ENCODE data around the gene TJP3.

TJP3 gene

DNA sequence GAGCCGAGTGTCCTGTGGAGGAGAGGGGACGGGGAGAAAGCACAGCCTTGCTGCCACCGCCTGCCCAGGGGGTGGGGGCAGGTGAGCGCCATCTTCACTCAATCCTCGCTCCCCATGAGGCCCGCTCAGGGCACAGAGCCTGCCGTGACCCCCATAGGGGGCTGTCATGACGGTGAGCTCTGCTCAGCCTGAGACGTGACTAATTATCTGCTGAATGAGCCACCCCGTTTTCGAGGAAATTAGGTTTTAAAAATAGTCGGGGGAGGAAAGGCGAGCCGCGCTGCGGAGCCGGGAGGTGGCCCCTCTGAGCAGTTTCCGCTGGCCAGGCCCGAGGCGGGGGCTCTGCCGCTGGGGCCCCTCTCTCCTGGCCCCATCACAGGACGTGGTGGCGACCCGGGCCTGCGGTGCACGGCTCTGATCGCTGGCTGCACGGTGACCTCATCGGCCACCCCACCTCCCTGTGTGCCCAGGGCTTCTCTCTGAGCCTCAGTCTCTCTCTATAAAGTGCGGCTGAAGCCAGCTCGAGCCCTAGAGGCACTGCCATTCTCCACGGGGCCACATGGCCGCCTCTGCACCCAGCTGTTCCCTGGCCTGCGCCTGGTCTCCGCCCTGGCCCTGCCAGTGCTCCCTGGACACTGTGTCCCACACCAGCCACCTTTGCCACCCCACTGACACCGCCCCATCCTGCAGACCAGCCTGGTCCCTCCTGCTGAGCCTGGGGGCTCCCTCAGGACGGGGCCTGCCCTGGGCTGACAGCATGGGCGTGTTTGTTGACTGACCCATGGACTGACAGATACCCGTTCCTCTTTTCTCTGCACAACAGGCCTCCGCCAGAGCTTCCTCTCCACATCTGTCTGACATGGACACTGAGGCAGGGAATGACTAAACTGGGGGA is 36.3 kb upstream of the TJP3 start:
- DNase-seq, result no peak

DNA sequence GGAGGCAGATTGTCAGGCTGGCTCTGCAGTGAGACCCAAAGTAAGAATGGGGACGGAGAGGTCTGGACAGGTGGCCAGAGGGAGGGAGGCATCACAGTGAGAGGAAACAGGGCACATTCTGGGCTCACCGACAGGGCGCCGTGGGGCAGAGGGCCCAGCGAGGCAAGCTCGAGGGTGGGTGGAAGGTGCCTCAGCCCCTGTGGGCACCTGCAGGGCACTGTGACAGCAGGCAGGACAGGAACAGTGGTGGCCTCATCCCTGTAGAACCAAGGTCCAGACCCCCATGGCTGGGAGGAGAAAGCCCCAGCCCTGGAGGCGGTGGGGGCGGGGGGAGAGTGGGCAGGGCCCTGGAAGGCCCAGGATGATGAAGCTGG is 35.6 kb upstream of the TJP3 start:
- DNase-seq, result no peak

DNA sequence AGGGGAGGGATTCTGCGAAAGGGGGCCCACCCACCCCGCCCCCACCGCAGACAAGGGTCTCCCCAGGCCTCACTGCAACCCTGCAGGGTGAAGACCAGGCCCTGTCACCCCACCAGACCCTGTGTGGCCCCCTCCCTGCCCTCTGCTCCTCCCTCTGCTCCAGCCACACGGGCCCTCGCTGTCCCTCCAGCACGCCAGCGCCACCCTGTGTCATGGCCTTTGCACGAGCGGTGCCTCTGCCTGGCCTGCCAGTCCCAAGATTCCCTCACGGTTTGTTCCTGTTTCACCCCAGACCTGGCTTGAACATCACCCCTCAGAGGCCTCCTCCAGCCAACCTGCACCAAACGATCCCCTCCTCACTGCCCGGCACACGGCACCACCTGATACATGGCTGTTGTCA is 35.2 kb upstream of the TJP3 start:
- DNase-seq, result no peak

DNA sequence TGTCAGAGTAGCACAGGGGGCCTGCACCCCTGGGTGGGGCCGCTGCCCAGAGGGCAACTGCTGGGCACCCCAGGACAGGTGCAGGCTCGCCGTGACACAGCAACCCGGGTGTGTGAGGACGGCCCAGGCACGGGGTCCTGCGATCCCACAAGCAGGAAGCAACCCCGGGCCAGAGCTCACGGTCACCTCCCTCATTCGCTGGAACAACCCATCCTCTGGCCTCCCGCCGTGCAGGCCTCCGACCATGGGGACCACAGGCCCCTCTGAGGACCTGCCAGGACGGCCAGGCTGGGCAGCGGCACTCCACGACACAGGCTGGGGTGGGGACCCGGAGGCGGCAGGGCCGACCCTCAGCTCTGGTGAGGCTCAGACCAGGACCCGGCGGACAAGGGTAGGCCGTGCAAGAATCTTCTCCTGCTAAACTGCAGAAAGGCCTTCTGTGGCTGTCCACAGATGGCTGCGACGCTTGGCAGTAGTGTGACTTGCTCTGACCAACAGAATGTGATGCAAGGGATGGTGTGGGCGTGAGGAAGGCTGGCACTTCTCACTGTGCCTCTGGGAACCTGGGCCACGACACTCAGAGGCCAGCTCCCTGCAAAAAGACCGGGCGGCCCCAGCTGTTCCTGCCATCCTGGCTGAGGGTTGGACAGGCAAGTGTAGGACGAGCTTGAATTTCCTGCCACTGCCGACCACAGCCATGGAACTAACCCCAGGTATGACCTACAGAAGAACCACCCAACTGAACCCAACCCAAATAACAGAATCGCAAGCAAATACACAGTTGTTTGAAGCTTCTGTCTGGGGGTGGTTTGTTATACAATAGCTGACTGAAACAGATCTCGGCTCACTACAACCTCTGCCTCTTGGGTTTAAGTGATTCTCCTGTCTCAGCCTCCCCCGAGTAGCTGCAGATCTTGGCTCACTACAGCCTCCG is 34.4 kb upstream of the TJP3 start:
- DNase-seq, result no peak

DNA sequence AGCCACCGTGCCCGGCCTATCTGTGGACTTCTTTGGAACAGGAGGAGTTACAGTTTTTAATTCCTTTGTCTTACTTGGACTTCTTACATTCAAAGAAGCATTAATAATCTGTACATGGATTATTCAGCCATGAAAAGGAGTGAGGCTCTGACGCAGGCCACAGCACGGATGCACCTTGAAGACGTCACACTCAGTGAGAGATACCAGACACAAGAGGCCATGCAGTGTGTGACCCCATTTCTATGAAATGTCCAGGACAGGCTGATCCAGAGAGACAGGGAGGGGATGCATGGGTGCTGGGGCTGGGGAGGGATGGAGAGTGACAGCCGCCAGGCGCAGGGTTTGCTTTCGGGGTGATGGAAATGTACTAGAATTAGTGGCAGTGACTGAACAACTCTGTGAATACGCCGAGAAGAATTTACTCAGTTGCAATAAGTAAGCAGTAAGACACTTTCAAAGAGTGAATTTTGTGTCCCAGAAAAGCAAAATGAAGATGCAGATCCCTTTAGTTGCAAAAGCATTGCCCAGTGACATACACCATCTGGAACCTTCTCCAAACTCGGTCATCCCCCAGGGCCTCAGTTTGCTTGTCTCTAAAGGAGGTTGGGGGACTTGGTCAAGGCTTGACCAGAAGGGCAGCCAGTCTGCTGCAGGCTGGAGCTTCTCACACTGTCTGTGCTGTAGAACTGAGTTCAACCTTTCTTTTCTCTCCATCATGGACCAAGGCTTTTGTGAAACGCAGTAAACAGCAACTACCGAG is 33.2 kb upstream of the TJP3 start:
- no peak for DNase-seq

DNA sequence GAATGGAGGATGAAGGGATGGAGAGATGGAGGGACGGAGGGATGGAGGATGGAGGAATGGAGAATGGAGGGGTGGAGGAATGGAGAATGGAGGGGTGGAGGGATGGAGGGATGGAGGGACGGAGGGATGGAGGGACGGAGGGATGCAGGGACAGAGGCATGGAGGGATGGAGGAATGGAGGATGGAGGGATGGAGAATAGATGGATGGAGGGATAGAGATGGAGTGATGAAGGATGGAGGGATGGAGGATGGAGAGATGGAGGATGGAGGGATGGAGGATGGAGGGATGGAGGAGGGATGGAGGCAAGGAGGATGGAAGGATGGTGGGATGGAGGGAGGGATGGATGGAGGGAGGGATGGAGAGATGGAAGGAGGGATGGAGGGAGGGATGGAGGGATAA is 30.0 kb upstream of the TJP3 start:
- no peak for DNase-seq

DNA sequence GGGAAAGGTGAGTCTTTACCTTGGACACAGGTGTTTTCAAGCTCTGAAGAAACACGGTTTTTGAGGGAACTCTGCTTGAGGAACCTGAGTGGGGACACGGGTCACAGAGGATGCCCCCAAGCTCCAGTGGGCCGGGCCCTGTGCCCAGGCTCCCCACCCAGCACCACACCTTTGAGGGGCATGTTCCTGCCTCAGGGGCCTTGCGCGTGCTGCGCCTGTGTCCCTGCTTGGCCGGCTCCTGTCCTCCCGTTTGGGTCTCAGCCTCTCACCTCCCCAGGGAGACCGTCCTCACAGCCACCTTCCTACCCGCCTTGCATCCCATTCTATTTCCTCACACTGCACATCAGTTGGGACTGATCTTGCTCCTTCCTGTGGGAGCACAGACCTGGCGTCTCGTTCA is 29.0 kb upstream of the TJP3 start:
- DNase-seq, result no peak

DNA sequence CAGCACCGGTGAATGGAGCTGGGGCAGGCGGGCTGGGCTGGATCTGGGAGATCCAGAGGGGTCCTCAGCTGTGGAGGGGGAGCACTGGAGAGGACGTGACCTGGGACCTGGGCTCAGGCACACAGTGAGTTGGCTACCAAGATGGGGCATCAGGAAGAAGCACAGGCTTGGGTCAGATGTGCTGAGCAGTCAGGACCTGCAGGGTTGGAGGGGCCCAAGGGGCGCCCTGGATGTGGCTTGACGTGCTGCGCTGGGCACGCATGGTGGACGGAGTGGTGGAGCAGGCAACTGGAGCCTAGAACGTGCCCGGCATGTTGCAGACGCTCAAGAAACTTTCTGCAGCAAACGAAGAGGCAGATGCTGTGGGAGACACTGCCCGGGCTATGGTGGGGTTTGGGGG is 28.6 kb upstream of the TJP3 start:
- DNase-seq, result no peak

DNA sequence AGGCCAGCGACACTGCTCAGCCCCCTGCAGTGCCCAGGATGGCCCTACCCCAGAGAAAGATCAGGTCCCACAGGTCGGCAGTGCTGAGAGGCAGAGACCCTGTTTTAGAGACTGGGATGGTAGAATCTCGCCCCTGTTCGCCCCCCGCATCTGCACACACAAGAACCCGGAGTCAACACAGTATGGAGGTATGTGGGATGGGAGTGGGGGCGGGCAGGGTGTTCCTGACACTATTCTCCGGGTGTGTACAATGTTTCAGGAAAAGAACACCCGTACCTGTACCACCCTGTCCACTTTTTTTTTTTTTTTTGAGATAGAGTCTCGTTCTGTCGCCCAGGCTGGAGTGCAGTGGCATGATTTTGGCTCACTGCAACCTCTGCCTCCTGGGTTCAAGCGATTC is 27.2 kb upstream of the TJP3 start:
- DNase-seq, result no peak

DNA sequence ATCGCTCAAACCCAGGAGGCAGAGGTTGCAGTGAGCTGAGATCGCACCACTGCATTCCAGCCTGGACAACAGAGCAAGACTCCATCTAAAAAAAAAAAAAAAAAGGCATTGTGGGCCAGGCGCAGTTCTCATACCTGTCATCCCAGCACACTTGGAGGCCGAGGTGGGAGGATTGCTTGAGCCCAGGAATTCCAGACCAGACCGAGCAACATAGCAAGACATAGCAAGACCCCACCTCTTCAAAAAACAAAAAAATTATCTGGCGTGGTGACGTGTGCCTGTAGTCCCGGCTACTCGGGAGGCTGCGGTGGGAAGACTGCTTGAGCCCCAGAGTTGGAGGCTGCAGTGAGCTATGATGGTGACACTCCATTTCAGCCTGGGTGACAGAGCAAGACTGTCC is 25.9 kb upstream of the TJP3 start:
- no peak for DNase-seq

DNA sequence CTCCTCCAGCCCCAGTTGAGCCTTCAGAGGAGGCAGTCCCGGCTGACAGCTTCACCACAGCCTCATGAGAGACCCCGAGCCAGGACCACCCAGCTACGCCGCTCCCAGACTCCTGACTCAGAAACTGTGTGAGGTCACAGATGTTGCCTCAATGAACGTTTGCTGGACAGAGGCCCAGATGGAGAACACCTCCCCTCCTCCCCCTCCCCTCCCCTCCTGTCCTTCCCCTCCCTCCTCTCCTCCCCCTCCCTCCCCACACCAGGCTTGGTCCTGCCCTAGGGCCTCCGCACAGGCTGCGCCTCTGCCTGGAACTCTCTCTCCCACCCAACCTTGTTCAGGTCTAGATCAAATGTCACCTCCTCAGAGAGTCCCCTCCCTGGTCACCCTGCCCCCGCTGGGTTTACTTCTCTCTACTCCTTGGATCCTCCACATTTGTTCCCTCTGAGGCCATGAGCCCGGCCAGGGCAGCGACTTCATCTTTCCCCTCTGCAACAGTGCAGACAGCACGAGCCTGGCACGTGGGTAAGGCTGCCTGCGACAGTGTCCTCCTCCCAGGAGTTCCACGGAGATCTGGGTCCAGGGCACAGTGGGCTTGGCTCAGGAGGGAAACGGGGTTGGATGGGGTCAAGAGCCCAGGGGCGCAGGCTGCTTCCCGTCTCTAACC is 25.3 kb upstream of the TJP3 start:
- DNase-seq, result no peak

DNA sequence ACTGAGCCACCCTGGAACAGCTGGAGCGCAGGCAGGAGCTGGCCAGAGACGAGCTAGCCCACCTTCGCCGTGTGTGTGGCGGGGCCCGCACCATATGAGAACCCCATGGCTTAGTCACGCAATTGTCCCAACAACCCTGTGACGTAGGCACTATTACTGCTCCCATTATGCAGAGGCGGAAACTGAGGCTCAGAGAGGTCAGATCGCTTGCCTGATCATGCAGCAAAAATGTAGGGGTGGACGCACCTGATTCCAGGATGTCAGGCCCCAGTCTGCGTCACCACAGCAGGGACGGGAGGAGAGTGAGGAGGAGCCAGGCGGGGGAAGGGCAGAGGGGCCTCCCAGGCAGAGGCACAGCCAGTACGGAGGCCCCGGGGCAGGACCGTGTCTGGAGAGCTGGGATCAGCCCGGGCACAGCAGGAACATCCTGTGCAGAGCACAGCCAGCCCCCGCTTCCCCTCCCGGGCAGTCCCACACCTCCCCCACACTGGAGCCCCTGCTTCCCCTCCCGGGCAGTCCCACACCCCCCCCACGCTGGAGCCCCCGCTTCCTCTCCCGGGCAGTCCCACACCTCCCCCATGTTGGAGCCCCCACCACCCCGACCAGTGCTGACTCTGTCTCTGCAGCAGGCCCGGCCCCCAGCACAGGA is 24.7 kb upstream of the TJP3 start:
- DNase-seq, result no peak

DNA sequence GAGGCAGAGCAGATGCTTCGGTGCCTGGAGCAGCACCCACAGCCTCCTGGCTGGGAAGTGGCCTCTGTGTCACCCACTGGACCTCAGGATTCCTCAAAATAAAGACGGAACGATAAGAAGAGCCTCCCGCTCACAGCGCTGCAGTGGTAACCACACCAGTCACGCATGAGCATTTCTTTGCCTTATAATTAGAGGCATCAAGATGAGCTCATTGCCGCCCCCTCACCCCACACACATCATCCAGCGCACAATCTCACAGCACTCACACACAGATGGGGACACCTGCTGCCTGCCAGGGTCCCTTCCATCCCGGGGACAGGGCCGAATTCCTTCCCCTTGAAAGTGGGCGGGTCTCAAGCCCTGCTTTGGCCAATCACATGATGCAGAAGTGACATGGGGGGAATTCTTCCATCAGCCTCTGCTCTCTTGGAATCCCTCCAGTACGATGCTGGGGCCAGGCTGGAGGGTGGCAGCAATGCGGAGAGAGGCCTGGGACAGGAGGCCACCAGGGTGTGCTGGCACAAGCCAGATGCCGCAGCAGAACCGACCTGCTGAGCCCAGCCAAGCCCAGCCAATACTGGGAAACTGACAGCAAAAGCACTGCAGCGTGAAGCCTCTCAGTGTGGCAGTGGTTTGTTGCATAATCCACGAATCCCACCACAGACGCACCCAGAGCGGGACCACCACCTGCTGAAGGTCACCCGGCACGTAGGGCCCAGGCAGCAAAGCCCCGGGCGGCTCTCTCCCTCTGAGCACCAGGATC is 23.9 kb upstream of the TJP3 start:
- DNase-seq, result no peak

DNA sequence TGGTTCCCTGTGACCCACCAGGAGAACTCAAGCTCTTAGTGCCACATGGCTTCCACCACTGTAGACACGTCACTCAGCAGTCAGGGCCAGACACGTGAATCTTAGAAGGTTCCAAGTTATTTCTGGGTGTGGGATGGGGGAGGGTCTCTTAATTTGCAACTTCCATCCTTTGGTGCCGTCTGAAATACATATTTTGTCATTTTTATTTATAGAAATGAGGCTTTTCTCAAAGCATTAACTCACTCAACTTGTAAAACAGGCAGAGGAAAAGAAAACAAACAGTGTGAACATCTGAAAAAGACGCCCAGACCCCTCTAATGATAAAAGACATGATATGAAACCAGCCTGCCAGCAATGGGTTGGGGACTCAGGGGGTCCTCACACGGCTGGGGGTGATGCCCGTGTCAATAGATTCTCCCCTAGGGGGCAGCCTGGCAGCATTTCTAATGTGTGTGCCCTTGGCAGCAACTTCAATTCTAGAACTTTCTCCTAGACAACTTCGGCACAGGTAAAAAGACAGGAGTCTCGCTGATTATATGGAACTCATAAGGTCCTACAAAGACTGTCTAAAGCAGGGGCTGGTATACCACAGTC is 23.3 kb upstream of the TJP3 start:
- no peak for DNase-seq

DNA sequence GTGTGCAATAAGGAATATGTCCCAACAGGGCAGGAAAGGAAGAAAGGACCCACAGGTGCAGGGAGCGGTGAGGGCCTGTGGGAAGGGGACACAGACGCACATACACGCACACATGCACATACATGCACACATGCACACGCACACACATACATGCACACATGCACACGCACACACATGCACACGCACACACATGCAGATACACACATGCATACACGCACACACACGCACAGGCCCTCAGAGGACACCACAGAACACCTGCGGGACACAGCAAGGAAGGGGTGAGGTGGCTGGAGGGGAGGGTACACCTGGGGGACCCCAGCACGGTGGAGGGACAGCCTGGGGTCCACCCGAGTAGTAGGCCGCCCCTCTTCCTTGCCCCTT is 20.8 kb upstream of the TJP3 start:
- DNase-seq, result no peak

DNA sequence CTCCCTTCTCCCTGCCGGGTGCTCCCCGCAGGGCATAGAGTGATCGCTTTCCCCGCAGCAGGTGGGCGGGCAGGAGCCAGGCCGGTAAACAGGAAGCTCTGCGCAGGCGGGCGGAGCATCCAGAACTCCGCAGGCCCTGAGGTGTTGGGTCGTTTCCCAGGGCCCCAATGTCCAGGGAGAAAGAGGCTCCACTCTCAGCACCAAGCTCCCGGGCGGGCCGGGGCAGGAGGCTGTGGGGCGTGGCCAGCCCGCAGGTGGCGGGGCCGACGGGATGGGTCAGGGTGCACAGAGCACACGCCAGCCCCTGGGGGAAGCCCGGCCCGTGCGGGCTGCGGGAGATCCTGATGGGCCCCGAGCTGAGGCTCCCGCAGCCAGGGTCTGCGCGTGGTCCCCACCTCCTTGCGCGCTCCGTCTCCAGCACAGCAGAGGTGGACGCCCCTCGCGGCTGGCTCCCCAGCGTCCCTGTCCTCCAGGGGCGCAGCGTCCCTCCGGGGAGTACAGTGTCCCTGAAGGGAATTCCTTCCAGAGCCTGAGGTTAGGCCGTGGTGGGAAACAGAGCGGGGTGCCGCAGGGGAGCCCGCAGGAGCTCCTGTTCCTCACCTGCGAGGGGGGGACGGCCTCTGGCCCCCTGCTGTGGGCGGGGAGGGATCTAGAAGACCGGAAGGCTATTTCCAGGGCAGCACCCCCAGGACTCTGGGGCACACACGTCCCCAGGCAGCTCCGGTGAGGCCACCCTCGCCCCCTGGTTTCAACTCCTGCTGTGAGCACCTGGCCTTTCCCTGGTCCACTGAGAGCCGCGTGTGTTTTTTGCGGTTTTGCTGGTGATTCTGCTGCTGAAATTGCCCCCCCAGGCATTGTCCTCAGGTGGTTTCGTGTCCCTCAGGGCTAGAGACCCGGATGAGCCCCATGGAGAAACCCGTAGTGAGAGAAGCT is 20.1 kb upstream of the TJP3 start:
- no peak for DNase-seq

DNA sequence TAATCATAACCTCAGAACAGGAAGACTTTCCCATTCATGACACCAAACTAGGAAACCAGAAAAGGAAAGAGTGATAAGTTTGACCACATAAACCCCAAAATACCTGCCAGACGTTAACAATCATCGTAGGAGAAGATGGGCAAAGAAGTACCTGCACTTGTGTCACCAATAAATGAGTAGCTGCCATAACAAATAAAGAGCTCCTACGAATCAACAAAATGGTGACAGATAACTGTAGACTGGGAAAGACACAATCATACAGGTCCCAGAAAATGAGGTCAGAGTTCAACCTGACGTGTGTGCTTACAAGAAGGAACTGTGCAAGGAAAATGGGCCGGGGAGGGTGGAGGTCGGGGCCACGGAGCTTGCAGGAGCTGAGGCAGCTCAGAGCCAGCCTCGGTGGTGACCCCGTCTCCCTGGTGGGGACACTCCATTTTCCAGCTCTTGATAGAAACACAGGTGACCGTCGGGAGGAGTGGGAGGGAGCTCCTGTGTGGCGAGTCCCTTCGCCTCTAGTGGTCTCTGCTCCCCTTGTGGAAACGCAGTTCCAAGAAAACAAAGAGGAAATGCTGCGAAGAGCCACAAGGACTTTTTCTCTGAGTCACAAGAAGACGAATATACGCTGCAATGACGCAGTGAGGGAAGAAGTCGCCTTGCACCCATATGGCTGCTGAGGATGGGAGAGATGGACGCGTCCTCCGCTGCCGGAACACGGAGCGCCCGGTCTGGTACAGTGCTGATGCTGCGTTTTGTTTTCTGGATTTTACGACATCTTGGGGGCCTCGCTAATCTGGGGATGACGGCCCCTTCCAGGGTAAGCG is 17.4 kb upstream of the TJP3 start:
- DNase-seq, result no peak

DNA sequence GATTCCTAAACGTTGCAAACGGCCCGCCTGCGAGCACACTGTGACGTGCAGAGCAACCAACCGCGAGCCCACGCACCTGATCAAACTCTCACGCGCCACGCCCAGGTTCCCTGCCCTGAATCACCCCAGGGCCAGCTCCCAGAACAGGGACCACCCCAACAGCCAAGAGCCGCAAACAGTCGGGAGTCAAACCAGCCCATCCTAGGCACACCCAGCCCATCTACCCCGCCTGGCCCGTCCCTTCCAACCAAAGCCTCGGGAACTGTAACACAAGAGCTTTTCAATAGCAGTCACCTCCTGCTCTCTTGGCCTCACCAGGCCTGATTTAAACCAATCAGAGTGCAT is 16.8 kb upstream of the TJP3 start:
- no peak for DNase-seq

DNA sequence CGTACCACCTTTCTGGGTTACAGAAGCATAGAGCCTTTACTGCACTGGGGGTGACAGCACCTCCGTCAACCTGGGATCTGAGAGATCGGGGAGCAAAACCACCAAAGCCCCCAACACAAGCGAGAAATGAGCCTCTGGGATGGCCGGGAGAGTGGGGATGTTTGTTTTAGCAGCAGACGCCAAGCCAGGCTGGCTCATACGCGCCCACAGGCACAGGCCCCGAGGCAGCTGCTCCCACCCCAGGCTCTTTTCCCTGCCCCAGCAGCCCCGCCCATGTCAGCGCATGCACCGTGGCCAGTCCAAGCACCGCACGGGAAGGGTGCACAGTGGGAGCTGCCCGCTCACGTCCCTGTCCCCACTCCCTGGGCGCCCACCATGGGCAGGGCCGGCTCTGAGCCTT is 16.5 kb upstream of the TJP3 start:
- no peak for DNase-seq
